HuH-7.5 (cell line): ENCODE measurements around the gene TRMT10C.
"Not testable (repeated sequence)": the region's sequence is repeated elsewhere in the genome, so short reads cannot be mapped to it uniquely, and the experiment has no call there.

Experiments used
- DNase-seq: peaks from one replicate; pipeline ENCODE4 v3.0.0; 2011; ENCODE audit warnings: low spot score

TRMT10C gene

DNA sequence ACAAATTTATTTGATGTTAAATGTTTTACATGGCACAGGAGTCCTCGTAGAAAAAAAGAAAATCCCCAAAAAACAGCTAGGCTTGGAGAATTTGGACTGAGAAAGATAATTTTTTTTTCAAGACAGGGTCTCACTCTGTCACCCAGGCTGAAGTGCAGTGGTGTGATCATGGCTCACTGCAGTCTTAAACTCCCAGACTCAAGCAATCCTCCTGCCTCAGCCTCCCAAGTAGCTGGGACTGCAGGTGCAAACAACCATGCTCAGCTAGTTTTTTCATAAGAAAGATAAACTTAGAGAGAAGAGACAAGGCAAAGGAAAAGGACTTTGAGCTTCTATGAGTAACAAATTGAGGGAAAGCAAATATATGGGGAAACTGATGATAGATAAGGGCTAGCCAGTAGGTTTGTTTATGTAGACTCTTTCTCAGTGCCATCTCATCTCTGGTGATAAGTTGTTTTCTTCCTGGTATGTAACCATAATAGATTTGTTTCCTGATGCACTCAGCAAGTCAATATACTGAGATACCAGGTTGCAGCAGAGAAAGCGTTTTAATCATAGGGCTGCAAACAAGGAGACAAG lies 13.1 kb upstream of the TRMT10C start:
- peak; percentile 66 for DNase-seq

DNA sequence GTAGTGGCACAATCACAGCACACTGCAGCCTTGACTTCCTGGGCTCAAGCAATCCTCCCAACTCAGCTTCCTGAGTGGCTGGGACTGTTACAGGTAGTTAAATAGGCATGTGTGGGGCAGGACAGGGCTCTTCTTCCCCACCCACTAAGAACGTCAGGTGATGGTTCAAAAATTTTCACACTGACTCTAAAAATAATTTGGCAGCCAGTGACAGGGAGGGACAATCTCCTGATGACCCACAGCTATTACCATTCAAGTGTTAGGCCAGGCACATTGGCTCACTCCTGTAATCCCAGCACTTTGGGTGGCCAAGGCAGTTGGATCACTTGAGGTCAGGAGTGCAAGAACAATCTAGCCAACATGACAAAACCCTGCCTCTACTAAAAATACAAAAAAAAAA lies 12.2 kb upstream of the TRMT10C start:
- DNase-seq = no peak

DNA sequence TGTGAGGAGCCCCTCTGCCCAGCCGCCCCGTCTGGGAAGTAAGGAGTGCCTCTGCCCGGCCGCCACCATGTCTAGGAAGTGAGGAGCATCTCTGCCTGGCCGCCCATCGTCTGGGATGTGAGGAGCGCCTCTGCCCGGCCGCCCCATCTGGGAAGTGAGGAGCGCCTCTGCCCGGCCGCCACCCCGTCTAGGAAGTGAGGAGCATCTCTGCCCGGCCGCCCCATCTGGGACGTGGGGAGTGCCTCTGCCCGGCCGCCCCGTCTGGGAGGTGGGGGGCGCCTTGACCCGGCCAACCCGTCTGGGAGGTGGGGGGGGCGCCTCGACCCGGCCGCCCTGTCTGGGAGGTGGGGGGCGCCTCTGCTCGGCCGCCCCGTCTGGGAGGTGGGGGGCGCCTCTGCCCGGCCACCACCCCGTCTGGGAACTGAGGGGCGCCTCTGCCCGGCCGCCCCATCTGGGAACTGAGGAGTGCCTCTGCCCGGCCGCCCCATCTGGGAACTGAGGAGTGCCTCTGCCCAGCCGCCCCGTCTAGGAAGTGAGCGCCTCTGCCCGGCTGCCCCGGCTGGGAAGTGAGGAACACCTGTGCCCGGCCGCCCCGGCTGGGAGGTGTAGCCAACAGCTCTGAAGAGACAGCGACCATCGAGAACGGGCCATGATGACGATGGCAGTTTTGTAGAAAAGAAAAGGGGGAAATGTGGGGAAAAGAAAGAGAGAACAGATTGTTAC lies 10.1 kb upstream of the TRMT10C start:
- DNase-seq = not testable (repeated sequence)

DNA sequence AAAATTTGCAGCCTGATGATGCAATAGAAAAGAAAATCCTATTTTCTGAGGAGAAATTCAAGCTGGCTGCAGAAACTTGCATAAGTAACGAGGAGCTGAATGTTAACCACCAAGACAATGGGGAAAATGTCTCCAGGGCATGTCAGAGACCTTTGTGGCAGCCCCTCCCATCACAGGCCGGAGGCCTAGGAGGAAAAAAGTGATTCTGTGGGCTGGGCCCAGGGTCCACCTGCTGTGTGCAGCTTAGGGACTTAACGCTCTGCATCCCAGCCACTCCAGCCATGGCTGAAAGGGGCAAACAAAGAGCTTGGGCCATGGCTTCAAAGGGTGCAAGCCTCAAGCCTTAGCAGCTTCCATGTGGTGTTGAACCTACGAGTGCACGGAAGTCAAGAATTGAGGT lies 8.3 kb upstream of the TRMT10C start:
- DNase-seq = not testable (repeated sequence)

DNA sequence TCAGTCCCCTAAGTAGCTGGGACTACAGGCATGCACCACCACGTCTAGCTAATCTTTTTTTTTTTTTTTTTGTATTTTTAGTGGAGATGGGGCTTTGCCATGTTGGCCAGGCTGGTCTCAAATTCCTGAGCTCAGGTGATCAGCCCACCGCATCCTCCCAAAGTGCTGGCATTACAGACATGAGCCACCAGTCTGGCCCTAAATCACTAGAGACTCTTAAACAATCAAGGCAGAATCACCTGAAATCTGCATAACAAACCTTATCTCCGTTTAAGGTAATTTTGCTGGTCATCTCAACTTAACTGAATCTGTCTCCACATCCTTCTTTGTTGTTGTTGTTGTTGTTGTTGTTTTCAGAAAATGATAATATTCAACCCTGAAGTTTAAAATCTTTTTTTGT lies 5.6 kb upstream of the TRMT10C start:
- DNase-seq = no peak

DNA sequence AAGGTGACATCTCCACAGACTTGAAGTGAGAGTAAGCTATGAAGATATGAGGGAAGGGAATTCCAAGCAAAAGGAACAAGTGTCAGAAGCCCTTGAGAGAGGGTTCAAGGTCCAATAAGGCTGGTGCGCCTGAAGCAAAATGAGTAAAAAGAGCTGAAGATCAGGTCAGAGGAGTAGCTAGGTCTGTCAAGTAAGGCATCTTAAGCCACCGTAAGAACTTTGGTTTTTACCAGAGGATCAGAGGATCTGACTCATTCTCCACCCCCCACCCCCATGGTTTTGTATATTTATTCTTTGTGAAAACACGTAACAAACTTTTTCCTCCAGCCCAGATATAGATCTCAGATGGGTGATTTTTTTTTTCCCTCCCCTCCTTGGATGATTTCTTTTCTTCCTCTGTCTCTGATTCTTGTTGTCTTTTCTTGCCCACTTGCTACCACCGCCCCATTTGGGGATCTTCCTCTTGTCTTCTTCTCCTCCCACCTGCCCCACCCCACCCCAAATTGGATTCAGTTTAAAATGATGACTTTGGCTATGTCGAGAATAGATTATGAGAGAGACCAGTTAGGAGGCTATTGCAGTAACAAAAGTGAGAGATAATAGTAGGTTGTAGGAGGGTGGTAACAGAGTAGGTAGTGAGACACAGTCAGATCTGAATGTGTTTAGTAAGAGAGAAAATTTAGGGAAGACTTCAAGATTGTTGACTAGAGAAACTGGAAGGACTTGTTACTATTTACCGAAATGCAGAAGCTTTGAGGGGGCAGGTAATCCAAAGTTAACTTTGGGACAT lies 6.1 kb downstream of the TRMT10C start:
- no peak for DNase-seq

DNA sequence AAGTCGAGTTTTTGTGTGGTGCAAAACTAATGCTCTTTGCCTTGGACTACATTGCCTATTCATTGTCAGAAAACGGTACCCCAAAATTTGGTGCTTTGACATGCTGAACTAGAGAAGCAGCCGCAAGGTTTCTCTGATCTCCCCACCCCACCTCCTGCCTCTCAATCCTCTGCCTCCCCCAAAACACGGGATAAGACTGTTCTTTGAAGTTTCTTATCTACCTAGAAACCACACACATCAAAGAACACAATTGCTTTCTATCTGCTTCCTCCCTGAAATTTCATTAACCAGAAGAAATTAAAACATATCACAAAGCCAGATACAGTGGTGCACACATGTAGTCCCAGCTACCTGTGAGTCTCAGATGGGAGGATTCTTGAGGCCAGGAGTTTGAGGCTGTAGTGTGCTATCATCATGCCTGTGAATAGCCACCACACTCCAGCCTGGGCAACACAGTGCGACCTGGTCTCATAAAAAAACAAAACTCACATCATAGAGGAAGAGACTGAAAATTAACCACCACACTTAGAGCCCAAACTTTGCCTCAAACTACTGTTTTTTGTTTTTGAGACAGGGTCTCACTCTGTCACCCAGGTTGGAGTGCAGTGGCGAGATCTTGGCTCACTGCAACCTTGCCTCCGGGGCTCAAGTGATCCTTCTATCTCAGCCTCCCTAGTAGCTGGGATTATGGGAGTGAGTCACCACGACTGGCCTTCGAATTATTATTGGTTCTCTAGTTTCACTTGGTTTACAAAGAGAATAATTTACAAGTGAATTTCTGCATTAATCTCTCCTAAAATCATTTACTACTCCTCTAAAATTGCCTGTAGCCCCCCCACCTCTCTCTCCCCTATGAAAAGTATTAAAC lies 9.6 kb downstream of the TRMT10C start:
- DNase-seq = no peak

DNA sequence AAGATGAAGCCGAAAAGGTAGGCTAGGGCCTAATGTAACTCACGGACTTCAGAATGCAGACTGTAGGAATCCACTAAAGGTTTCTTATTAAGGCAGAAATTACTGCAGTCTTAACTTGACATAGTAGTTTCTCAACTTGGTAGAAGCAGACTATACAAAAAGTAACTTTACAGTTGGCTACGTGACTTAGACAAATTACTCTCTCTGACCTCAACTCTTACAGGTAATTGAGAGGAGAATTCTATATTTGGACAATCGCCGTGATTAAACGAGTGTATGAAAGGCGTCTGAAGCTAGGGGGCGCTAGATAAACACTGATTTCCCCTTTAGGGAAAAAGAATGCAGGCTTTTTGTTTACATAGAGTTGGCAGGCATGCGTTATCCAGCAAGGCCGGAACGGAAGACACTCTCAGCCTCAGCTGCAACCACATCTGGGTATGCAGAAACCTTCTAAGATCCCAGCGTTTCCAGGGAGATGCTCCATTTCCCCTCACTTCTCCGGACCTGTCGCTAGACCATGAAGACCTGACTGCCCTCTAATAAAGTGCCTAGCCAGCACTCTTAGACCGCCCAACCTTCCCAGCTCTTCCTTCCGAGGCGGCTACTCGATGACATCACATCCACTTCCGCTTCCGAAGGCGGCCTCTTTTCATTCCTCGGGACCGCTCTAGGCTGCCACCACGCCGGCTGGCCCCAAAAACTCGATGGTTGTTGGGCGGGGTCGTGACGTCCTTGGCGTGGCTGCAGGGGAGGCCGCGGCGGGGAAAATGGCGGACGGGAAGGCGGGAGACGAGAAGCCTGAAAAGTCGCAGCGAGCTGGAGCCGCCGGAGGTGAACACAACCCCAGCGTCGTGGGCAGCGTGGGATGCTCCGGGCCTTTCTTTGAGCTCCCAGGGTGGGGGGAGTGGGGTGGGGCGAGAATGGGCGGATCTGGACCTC lies 12.1 kb downstream of the TRMT10C start, which contains the start of gene PCNP:
PCNP (plus strand) TSS at position 732 of the 939 bp plus-strand sequence; CDS start at position 768, 36 bp downstream.
- DNase-seq = peak; percentile 79

DNA sequence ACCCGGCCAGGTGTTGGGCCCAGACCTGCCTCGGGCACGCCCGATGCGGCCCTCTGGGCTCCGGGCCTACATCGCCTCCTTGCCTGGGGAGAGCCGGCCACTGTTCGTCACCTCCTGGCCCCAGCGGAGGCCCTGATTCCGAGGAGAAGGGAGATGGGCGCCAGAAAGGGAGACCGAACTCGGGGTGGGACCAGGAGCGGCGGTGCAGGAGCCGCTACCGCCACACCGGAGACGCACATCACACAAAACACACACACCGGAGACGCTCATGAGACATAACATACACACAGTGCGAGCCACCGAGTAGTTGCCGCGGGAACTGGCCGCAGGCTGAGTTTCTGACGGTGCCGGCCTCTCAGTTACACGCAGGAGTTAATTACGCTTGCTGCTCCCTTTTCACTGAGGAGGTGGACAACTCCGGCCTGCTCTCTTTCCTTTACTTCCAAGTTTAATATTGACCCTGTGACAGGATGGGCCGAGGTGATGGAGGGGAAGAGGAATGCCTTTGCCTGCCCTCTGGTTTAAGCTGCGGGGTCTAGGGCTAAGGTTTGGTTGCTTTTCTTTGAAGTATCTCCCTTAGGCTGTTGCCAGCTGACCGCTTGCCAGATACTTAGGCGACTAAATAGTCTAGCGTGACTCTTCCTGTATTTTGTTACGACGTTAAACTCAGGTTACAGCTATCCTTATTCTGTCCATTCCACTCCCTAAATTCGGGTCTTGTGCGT lies 12.9 kb downstream of the TRMT10C start:
- DNase-seq = peak; percentile 45

DNA sequence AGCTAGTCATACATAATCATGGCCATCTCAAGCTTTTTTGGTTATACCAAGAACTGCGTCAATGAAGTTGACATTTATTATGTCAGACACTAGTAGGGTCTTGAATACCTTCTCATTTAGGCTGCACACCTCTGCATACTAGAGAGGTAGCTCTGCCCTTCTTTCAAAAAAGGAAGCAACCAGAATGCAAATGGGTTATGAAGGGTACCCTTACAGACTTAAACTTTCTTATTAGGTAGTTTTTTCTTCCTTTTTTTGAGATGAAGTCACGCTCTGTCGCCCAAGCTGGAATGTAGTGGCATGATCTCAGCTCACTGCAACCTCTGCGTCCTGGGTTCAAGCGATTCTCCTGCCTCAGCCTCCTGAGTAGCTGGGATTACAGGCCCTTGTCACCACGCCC lies 15.6 kb downstream of the TRMT10C start:
- DNase-seq = no peak

DNA sequence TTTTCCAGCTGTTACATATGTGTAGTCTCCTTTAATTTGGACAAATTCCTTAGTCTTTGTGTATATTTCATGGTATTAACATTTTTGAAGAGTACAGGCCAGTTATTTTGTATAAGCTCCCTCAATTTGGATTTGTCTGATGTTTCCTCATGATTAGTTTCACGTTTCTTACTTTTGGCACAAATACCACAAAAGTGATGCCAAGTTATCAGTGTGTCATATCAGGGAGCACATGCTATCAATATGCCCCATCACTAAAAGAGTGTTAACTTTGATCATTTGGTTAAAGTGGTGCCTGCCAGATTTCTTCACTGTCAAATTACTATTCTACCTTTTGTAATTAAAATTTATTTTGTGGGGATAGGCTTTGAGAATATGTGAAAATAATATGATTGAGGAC lies 26.9 kb downstream of the TRMT10C start:
- DNase-seq = no peak

DNA sequence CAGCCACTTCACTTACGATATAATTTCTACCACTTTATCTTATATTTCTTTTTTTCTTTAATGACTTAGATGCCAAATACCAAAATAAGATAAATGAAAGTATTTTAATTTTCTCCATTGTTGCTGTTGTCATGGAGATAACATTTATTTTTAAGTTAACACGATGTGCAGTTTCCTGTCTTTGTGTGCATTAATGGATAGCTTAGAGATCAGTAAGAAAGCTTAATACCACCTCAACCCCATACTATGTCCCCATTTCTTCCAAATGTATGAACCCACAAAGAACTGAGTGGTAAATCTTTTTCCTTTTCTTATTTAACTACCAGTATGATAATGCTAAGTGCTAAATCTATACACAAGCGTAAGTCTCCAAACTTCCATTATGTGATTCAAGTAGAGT lies 29.4 kb downstream of the TRMT10C start:
- no peak for DNase-seq

DNA sequence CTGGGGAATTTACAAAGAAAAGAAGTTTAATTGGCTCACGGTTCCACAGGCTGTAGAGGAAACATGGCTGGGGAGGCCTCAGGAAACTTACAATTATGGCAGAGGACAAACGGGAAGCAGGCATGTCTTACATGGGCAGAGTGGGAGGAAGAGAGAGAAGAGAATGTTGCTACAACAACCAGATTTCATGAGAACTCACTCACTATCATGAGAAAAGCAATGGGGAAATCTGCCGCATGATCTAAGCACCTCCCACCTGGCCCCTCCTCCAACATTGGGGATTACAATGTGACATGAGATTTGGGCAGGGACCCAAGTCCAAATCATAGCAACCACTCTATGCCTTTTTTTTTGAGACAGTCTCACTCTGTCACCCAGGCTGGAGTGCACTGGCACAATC lies 41.1 kb downstream of the TRMT10C start:
- no peak for DNase-seq

DNA sequence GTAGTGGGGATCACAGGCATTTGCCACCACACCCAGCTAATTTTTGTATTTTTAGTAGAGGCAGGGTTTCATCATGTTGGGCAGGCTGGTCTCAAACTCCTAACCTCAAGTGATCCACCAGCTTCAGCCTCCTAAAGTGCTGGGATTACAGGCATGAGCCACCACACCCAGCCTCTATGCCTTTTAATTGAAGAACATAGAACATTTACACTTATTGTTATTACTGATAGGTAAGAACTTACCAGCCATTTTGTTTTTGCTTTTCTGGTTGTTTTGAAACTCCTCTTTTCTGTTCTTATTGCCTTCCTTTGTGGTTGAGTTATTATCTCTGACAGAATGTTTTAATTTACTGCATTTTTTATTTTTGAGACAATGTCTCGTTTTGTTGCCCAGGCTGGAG lies 41.5 kb downstream of the TRMT10C start:
- no peak for DNase-seq

DNA sequence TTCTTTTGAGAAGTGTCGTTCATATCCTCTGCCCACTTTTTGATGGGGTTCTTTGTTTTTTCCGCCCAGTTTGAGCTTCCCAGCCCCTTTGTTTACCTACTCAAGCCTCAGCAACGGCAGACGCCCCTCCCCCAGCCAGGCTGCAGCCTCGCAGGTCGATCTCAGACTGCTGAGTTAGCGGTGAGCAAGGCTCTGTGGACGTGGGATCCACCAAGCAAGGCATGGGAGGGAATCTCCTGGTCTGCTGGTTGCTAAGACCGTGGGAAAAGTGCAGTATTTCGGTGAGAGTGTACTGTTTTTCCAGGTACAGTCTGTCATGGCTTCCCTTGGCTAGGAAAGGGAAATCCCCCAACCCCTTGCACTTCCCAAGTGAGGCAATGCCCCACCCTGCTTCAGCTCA lies 43.7 kb downstream of the TRMT10C start:
- not testable (repeated sequence) for DNase-seq

DNA sequence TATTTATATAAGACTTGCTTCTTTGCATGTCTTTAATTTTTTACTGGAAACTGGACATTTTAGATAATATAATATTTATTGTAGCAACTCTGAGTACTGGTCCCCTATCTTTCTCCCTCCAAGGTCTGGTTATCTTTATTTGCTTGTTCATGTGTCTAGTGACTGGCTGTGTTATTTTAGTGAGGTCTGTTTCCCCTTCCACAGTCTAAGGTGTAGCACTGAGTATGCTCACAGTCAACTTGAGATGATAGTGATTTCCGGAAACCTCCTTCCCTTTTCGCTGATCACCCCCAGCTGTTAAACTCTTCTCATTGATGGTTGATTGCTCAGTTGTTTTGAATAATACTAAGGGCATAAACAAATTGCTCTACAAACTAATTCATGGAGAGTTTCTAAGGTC lies 49.4 kb downstream of the TRMT10C start:
- no peak for DNase-seq

DNA sequence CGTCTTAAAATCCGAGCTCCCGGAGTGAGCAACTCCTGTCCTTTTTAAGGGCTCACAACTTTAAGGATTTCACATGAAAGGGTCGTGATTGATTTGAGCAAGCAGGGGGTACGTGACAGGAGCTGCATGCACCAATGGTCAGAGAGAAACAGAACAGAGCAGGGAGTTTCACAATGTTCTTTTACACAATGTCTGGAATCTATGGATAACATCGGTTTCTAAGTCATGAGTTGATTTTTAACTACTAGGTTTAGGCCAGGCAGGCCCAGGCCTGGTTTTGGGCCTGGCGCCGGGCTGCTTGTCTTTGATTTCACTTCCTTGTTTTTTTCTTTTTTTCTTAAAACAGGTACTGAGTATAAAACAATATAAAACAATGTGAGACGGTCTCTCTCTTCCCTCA lies 51.3 kb downstream of the TRMT10C start:
- not testable (repeated sequence) for DNase-seq

DNA sequence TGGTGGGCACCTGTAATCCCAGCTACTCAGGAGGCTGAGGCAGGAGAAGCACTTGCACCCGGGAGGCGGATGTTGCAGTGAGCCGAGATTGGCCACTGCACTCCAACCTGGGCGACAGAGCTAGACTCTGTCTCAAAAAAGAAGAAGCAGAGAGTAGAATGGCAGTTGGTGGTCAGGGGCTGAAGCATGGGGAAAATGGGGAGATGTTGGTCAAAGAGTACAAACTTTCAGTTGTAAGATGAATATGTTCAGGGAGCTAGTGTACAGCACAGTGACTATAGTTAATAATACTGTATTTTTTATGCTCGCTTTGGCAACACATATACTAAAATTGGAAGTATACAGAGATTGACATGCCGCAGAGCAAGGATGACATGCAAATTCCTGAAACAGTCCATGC lies 53.9 kb downstream of the TRMT10C start:
- no peak for DNase-seq
